Heart right ventricle (tissue), 16 donors: ENCODE measurements around the gene DHFR2. TPM values are rescaled to one million over a fixed set of nuclear protein-coding genes. Genes with fewer than 3 reads are reported as not detected.
"Not testable (repeated sequence)": the region's sequence is repeated elsewhere in the genome, so short reads cannot be mapped to it uniquely, and the experiment has no call there.

Experiments
- ATAC-seq, 8 donors: fragments of 200-7000 bp; cut with Tn5 transposase; one replicate each; pipeline ENCODE4 v1.9.1; 2020; ENCODE audit warnings: mild to moderate bottlenecking in 8 of 8, moderate library complexity in 8 of 8, moderate number of reproducible peaks in 1 of 8
- DNase-seq, 2 donors: peaks; one replicate each; pipeline ENCODE4 v3.0.0-alpha.2; 2020
- H3K27ac ChIP-seq, 10 donors: fragments of 200-600 bp; sonication (generic) in 2 of 10; one replicate each; pipeline versions ENCODE4 v1.5.0 to v1.8.0; 2020 to 2022; ENCODE audit warnings: mild to moderate bottlenecking in 3 of 10
- H3K27me3 ChIP-seq, 7 donors: fragments of 200-600 bp; one replicate each; pipeline ENCODE4 v1.8.0; 2021 to 2022; ENCODE audit warnings: mild to moderate bottlenecking in 2 of 7
- H3K36me3 ChIP-seq, 9 donors: fragments of 200-600 bp; sonication (generic) in 1 of 9; one replicate each; pipeline versions ENCODE4 v1.5.0 to v1.8.0; 2020 to 2022; ENCODE audit warnings: mild to moderate bottlenecking in 2 of 9
- H3K4me1 ChIP-seq, 9 donors: fragments of 200-600 bp; sonication (generic) in 1 of 9; one replicate each; pipeline versions ENCODE4 v1.5.0 to v1.8.0; 2020 to 2022; ENCODE audit warnings: mild to moderate bottlenecking in 4 of 9
- H3K4me3 ChIP-seq, 10 donors: fragments of 200-600 bp; sonication (generic) in 2 of 10; one replicate each; pipeline versions ENCODE4 v1.5.0 to v1.8.0; 2020 to 2022; ENCODE audit warnings: mild to moderate bottlenecking in 7 of 10, moderate library complexity in 2 of 10
- H3K9me3 ChIP-seq, 11 donors: fragments of 200-600 bp in 10 of 11; sonication (generic) in 2 of 11; one replicate each; pipeline versions ENCODE4 v1.5.0 to v1.8.0; 2013 to 2022; ENCODE audit warnings: mild to moderate bottlenecking in 2 of 11, control low read depth in 1 of 11, moderate library complexity in 1 of 11
- WGBS, 2 donors: extraction: QIAGEN DNeasy Blood & Tissue Kit; methylation state at CpG; one replicate each; pipeline ENCODE4 v1.1.7; 2013; ENCODE audit warnings: inconsistent platforms in 1 of 2; 5-methylcytosine and 5-hydroxymethylcytosine counted together
- intact Hi-C, 10 donors: fragments of 100-400 bp; cut with DNase I; formaldehyde crosslinking; loops; one replicate each; pipeline versions ENCODE4 v1.11.1 to v1.14.2; 2022
- polyA plus RNA-seq, 2 donors: library from polyadenylated mRNA; stranded (reverse); fragments of 200-250 nt; gene quantifications; one replicate each; pipeline ENCODE4 v1.2.3, GENCODE V29; 2013
- total RNA-seq, 10 donors: library from RNA; stranded (reverse); fragmentation: NEBNext Ultra II Directional in 3 of 10; extraction: Animal tissue kit (Norgen Biotek cat#: 25700) in 3 of 10; gene quantifications; one replicate each; pipeline versions ENCODE4 v1.2.1 to v1.2.4, GENCODE V29; 2021 to 2023
- TF ChIP-seq, protein P1 (sequence below), 9 donors: fragments of 200-600 bp; sonication (generic) in 2 of 9; IDR thresholded peaks; one replicate each; pipeline versions ENCODE4 v1.5.0 to v1.8.0; 2021 to 2022; ENCODE audit warnings: antibody characterized with exemption in 9 of 9, mild to moderate bottlenecking in 5 of 9, moderate library complexity in 1 of 9
- donor health status: Arrhythmogenic right ventricular cardiomyopathy.
- donor health status: ischemic (EF 13 %, LVEDD 7.1; RV severe dilation, severe dysfunction).
- donor health status: healthy with polysubstance abuse.
- donor health status: DM: no; HTN: yes; CAD: no.
- donor health status: DM: no; HTN: no; CAD: no.
- donor health status: ischemic (EF 25% LVEDD 6.9; RV normal size, moderate dysfunction).
- donor health status: ischemic (EF 25% LVEDD 5.7; RV mildly dilated, moderate dysfunction).
- donor health status: healthy.
- donor health status: DM: yes; HTN: yes; CAD: no.
- donor health status: Ischemic cardiomyopathy.
- donor health status: ischemic (EF 35%, LVEDD 5.7; RV mildly dilated, moderate dysfunction).
- donor health status: nonischemic (EF 11% LVEDD 7.7; RV severe dilation, severe dysfunction).
- donor health status: DM: yes; HTN: yes; CAD: no.
- donor health status: PGD.
- donor health status: ischemic (EF 29% LVEDD 5.4; RV normal size, mild dysfunction).
- donor health status: nonischemic (EF 23%, LVEDD 6.1; RV moderate dilation, normal function).

DHFR2 gene
- total and polyA plus RNA-seq, 12 donors: 1.6 to 4.9 (median 2.8) TPM

DNA sequence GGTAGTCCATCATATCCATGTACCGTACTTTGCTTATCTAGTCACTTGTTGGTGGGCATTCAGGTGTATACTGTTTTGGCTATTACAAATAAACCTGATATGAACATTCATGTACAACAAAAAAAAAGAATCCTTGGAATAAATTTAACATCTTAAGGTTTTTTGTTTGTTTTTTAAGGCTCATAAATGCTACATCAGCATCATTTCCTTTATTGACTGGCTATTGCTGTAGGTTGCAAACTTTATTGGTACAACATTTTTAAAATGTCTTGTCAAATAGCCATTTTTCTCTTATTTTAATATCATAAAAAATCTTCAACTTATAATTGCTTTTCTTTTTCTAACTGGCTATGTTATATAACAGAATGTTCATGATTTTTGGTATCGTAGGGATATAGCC, 16.2 kb downstream of the DHFR2 start:
- DNase-seq: no peak
- Histone ChIP-seq H3K36me3 (peaks cover 0 to 57% (median 8%) of the 10 kb centered on the region in 9 donors), H3K27me3 (no peaks in the 10 kb centered on the region), H3K4me1 (no peaks in the 10 kb centered on the region), H3K27ac (no peak overlapping the region), H3K4me3 (no peak overlapping the region), H3K9me3 (no peaks in the 10 kb centered on the region)
- TF ChIP-seq, protein P1, sequence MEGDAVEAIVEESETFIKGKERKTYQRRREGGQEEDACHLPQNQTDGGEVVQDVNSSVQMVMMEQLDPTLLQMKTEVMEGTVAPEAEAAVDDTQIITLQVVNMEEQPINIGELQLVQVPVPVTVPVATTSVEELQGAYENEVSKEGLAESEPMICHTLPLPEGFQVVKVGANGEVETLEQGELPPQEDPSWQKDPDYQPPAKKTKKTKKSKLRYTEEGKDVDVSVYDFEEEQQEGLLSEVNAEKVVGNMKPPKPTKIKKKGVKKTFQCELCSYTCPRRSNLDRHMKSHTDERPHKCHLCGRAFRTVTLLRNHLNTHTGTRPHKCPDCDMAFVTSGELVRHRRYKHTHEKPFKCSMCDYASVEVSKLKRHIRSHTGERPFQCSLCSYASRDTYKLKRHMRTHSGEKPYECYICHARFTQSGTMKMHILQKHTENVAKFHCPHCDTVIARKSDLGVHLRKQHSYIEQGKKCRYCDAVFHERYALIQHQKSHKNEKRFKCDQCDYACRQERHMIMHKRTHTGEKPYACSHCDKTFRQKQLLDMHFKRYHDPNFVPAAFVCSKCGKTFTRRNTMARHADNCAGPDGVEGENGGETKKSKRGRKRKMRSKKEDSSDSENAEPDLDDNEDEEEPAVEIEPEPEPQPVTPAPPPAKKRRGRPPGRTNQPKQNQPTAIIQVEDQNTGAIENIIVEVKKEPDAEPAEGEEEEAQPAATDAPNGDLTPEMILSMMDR (IDR thresholded peaks at IDR 0.05): no peak
- WGBS, 2 donors: 98 to 99% methylated on average over 2 of the region's 2 CpGs
- intact Hi-C loops: no loop called here
- no peak for ATAC-seq

GRCh38 chr3:94044100-94044936, 18.4 kb downstream of the DHFR2 start:
- peak in 1 of 2 donors; percentile 10 for DNase-seq
- H3K4me3 ChIP-seq, H3K9me3 ChIP-seq, ATAC-seq, intact Hi-C loops, H3K4me1 ChIP-seq, H3K27me3 ChIP-seq, H3K27ac ChIP-seq: not testable (repeated sequence)
- H3K36me3 ChIP-seq: peaks cover 0 to 58% (median 0%) of the 10 kb centered on the region in 9 donors
- WGBS, 2 donors: 98 to 99% methylated on average over 59 to 61 of the region's 61 CpGs

- DNase-seq (no peak), ATAC-seq (no peak)
- H3K4me1 ChIP-seq: no peaks in the 10 kb centered on the region
- peaks cover 0 to 61% (median 0%) of the 10 kb centered on the region in 9 donors for H3K36me3 ChIP-seq
- WGBS, 2 donors: 94 to 97% methylated on average over 1 of the region's 1 CpG
- H3K27me3 ChIP-seq: no peaks in the 10 kb centered on the region
- TF ChIP-seq, protein P1 (IDR thresholded peaks at IDR 0.05): no peak
- H3K27ac ChIP-seq: no peak overlapping the region
- H3K9me3 ChIP-seq: no peaks in the 10 kb centered on the region
- no peak overlapping the region for H3K4me3 ChIP-seq
- intact Hi-C loops: no loop called here
These were observed 19.4 kb downstream of the DHFR2 start for GRCh38 chr3:94043285-94043684.

- no peaks in the 10 kb centered on the region for H3K27me3 ChIP-seq
- H3K36me3 ChIP-seq: peaks cover 0 to 49% (median 0%) of the 10 kb centered on the region in 9 donors
- no peak for DNase-seq
- no peak overlapping the region for H3K27ac ChIP-seq
- no peaks in the 10 kb centered on the region for H3K9me3 ChIP-seq
- TF ChIP-seq, protein P1 (IDR thresholded peaks at IDR 0.05): peak in 7 of 9 donors; percentile 25 to 53 (median 46)
- no peak for ATAC-seq
- 77 to 80% methylated on average over 3 of the region's 3 CpGs for WGBS, 2 donors
- no peaks in the 10 kb centered on the region for H3K4me1 ChIP-seq
- H3K4me3 ChIP-seq: no peak overlapping the region
- intact Hi-C loops: no loop called here
These were observed 25.7 kb downstream of the DHFR2 start for GRCh38 chr3:94036909-94037507.
